CD4-positive, alpha-beta T cell (primary cell): ENCODE data around the gene ZNF775. TPM values are rescaled to one million over a fixed set of nuclear protein-coding genes. Genes with fewer than 3 reads are reported as not detected.

Experiments
- ATAC-seq: fragments of 200-7000 bp; cut with Tn5 transposase; one replicate; pipeline ENCODE4 v1.10.0; 2022; ENCODE audit warnings: mild to moderate bottlenecking; ENCODE audit not compliant: poor library complexity
- CTCF ChIA-PET: fragments of 350-600 bp; sonication (Branson Sonifier 250); formaldehyde crosslinking; loops from one replicate; lab custom pipeline; 2021; ENCODE audit warnings: antibody characterized with exemption, inconsistent platforms; lab: Charles Lee
- POLR2A ChIA-PET: fragments of 350-600 bp; sonication (Branson Sonifier 250); formaldehyde crosslinking; loops from one replicate; lab custom pipeline; 2021; ENCODE audit warnings: antibody characterized with exemption, inconsistent platforms; lab: Charles Lee
- DNase-seq, 14 experiments: peaks; one replicate each; pipeline ENCODE4 v3.0.0-alpha.2; 2013 to 2020; ENCODE audit warnings: mixed read lengths in 2 of 14
- H3K27ac ChIP-seq, 2 donors: one replicate each; pipeline versions ENCODE4 v1.5.1 to v1.7.0; 2013; ENCODE audit warnings: low read length in 2 of 2, low read depth in 1 of 2, mild to moderate bottlenecking in 1 of 2
- H3K27me3 ChIP-seq, 2 experiments: 1 replicate in 1 of 2; 2 replicates in 1 of 2; pipeline versions ENCODE4 v1.6.1 to v1.7.0; 2013; ENCODE audit warnings: low read length in 2 of 2, control low read depth in 1 of 2, mild to moderate bottlenecking in 1 of 2, moderate library complexity in 1 of 2; ENCODE audit not compliant: insufficient read depth in 2 of 2, control insufficient read depth in 1 of 2
- H3K36me3 ChIP-seq: one replicate; pipeline ENCODE4 v1.6.1; 2013; ENCODE audit warnings: low read length, control low read depth; ENCODE audit not compliant: insufficient read depth
- H3K4me1 ChIP-seq: one replicate; pipeline ENCODE4 v1.6.1; 2013; ENCODE audit warnings: low read length, control low read depth; ENCODE audit not compliant: insufficient read depth
- H3K4me3 ChIP-seq: one replicate; pipeline ENCODE4 v1.5.1; 2013; ENCODE audit warnings: mild to moderate bottlenecking, low read length, moderate library complexity
- H3K9me3 ChIP-seq, 2 experiments: 1 replicate in 1 of 2; 2 replicates in 1 of 2; pipeline versions ENCODE4 v1.6.1 to v1.7.0; 2013; ENCODE audit warnings: low read length in 2 of 2, mild to moderate bottlenecking in 2 of 2, control low read depth in 1 of 2, moderate library complexity in 1 of 2; ENCODE audit not compliant: control insufficient read depth in 1 of 2, insufficient read depth in 1 of 2
- H3K27ac Mint-ChIP-seq: one replicate; pipeline ENCODE4 v1.8.0; 2020; ENCODE audit warnings: mixed read lengths
- H3K27me3 Mint-ChIP-seq: one replicate; pipeline ENCODE4 v1.8.0; 2021; ENCODE audit warnings: mixed read lengths
- H3K36me3 Mint-ChIP-seq: one replicate; pipeline ENCODE4 v1.8.0; 2021; ENCODE audit warnings: low read depth, mixed read lengths
- H3K4me1 Mint-ChIP-seq: one replicate; pipeline ENCODE4 v1.8.0; 2021; ENCODE audit warnings: low read depth, mixed read lengths
- H3K4me3 Mint-ChIP-seq: one replicate; pipeline ENCODE4 v1.8.0; 2020; ENCODE audit warnings: mild to moderate bottlenecking, mixed read lengths
- H3K9me3 Mint-ChIP-seq: one replicate; pipeline ENCODE4 v1.8.0; 2020; ENCODE audit warnings: mixed read lengths
- CTCF ChIP-seq: fragments of 200-600 bp; IDR thresholded peaks from one replicate; pipeline ENCODE4 v1.8.0; 2022; ENCODE audit warnings: antibody characterized with exemption, mild to moderate bottlenecking
- intact Hi-C, 2 experiments: fragments of 100-400 bp; cut with DNase I in 1 of 2; cut with micrococcal nuclease in 1 of 2; formaldehyde crosslinking; loops; one replicate each; pipeline versions ENCODE4 v1.15.1 to v1.9.0; 2023 to 2025; cut with DNase I, micrococcal nuclease
- total RNA-seq, 174 experiments: library from RNA in 2 of 174; stranded (reverse) in 2 of 174; gene quantifications; one replicate each; pipeline ENCODE4 v1.2.3 and lab custom pipeline; 2021 to 2026

Gene ZNF775
- total RNA-seq, 2 experiments from 2014 or later, result 0.38 to 0.45 TPM

DNA sequence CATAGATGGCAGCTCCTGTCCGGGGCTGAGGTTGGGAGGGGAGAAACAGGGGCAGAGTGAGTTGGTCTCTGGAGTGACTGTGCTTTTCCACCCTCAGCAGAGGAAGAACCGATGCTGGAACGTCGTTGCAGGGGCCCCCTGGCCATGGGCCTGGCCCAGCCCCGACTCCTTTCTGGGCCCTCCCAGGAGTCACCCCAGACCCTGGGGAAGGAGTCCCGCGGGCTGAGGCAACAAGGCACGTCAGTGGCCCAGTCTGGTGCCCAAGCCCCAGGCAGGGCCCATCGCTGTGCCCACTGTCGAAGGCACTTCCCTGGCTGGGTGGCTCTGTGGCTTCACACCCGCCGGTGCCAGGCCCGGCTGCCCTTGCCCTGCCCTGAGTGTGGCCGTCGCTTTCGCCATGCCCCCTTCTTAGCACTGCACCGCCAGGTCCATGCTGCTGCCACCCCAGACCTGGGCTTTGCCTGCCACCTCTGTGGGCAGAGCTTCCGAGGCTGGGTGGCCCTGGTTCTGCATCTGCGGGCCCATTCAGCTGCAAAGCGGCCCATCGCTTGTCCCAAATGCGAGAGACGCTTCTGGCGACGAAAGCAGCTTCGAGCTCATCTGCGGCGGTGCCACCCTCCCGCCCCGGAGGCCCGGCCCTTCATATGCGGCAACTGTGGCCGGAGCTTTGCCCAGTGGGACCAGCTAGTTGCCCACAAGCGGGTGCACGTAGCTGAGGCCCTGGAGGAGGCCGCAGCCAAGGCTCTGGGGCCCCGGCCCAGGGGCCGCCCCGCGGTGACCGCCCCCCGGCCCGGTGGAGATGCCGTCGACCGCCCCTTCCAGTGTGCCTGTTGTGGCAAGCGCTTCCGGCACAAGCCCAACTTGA, 7.8 kb upstream of the ZNF775 start:
- Histone ChIP-seq H3K36me3 (peaks cover 23% of the 10 kb centered on the region), H3K9me3 (no peaks in the 10 kb centered on the region), H3K4me1 (peaks cover 41% of the 10 kb centered on the region), H3K27ac (no peak overlapping the region), H3K4me3 (no peak overlapping the region), H3K27me3 (no peaks in the 10 kb centered on the region)
- Mint-ChIP-seq H3K36me3 (peaks cover 58% of the 10 kb centered on the region), H3K9me3 (no peaks in the 10 kb centered on the region), H3K27ac (peak overlapping the region; percentile 93), H3K4me1 (peaks cover 66% of the 10 kb centered on the region), H3K4me3 (peak overlapping the region; percentile 92), H3K27me3 (no peaks in the 10 kb centered on the region)
- no peak for TF ChIP-seq CTCF
- intact Hi-C loops, result no loop called here
- CTCF ChIA-PET, result no interaction called here
- no peak for ATAC-seq
- peak in 1 of 14 experiments; percentile 16 for DNase-seq
- POLR2A ChIA-PET, result interaction anchor here (1.3 to 7.1 kb wide), 2 partner anchors 10 to 33 kb away, joined by 4 to 76 read pairs; a partner anchor contains a TSS

DNA sequence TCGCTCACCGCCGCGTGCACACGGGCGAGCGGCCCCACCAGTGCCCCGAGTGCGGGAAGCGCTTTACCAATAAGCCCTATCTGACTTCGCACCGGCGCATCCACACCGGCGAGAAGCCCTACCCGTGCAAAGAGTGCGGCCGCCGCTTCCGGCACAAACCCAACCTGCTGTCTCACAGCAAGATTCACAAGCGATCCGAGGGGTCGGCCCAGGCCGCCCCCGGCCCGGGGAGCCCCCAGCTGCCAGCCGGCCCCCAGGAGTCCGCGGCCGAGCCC, 7.2 kb upstream of the ZNF775 start:
- Histone ChIP-seq H3K27ac (no peak overlapping the region), H3K27me3 (no peaks in the 10 kb centered on the region), H3K4me1 (peaks cover 45% of the 10 kb centered on the region), H3K4me3 (no peak overlapping the region), H3K36me3 (peaks cover 23% of the 10 kb centered on the region), H3K9me3 (no peaks in the 10 kb centered on the region)
- Mint-ChIP-seq H3K4me1 (peaks cover 71% of the 10 kb centered on the region), H3K4me3 (no peak overlapping the region), H3K27me3 (no peaks in the 10 kb centered on the region), H3K9me3 (no peaks in the 10 kb centered on the region), H3K27ac (no peak overlapping the region), H3K36me3 (peaks cover 58% of the 10 kb centered on the region)
- DNase-seq (peak in 1 of 14 experiments; percentile 17), ATAC-seq (no peak)
- POLR2A ChIA-PET, result interaction anchor here (7.1 kb wide), 1 partner anchor 33 kb away, joined by 76 read pairs; a partner anchor contains a TSS
- intact Hi-C loops, result no loop called here
- TF ChIP-seq CTCF, result no peak
- CTCF ChIA-PET, result no interaction called here

GRCh38 chr7:150372271-150373048, 6.7 kb upstream of the ZNF775 start:
- peak overlapping the region; percentile 11 for H3K4me3 Mint-ChIP-seq
- Histone ChIP-seq H3K27ac (no peak overlapping the region), H3K4me1 (peaks cover 45% of the 10 kb centered on the region), H3K36me3 (peaks cover 23% of the 10 kb centered on the region), H3K27me3 (no peaks in the 10 kb centered on the region), H3K4me3 (no peak overlapping the region), H3K9me3 (no peaks in the 10 kb centered on the region)
- ChIA-PET CTCF (no interaction called here), POLR2A (interaction anchor here (7.1 kb wide), 1 partner anchor 32 kb away, joined by 76 read pairs; a partner anchor contains a TSS)
- intact Hi-C loops, result no loop called here
- H3K36me3 Mint-ChIP-seq, result peaks cover 58% of the 10 kb centered on the region
- DNase-seq (peak in 1 of 14 experiments; percentile 24), ATAC-seq (no peak)
- H3K4me1 Mint-ChIP-seq, result peaks cover 71% of the 10 kb centered on the region
- no peaks in the 10 kb centered on the region for H3K27me3 Mint-ChIP-seq
- no peaks in the 10 kb centered on the region for H3K9me3 Mint-ChIP-seq
- no peak overlapping the region for H3K27ac Mint-ChIP-seq
- TF ChIP-seq CTCF, result no peak
